ENCODE data around the gene KLHL40. TPM values are rescaled to one million over a fixed set of nuclear protein-coding genes. Genes with fewer than 3 reads are reported as not detected.

The KLHL40 gene
- total and polyA plus RNA-seq, 2 donors (not counting 3 experiments of a cell fraction or from before 2014, with no cell fraction given): not detected

DNA sequence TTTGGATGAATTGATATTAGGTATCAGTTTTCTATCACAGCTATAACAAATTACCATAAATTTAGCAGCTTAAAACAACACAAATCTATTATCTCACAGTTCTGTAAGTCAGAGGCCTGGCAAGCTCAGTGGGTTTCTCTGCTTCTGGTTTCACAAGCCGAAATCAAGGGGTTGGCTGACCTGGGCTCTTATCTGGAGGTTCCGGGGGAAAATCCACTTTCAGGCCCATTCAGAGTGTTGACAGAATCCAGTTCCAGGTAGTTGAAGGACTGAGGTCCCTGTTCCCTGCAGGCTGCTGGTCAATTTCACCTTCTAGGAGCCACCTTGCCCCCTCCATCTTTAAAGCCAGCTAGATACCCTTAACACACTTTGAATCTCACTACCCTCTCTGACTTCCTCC lies 28.4 kb downstream of the KLHL40 start:
- Histone ChIP-seq H3K4me1 (ENCODE audit: control insufficient read depth, extremely low read depth, insufficient read depth, low read length) (no peaks in the 10 kb centered on the region), H3K9me3 (replicated peaks; ENCODE audit: control insufficient read depth, insufficient read depth, low read length) (no peaks in the 10 kb centered on the region), H3K4me2 (ENCODE audit: insufficient read depth, low read length) (no peak overlapping the region), H2AFZ (ENCODE audit: low read depth, low read length) (no peak overlapping the region), H3K27me3 (ENCODE audit: control insufficient read depth in 2 of 2, insufficient read depth in 2 of 2, low read length in 2 of 2) (peaks cover 0 to 8% of the 10 kb centered on the region in 2 experiments), H3K36me3 (ENCODE audit: control insufficient read depth in 2 of 2, extremely low read depth in 1 of 2, insufficient read depth in 2 of 2, low read length in 2 of 2) (no peaks in the 10 kb centered on the region), H3K9me1 (replicated peaks; ENCODE audit: control insufficient read depth, extremely low read depth, insufficient read depth, low read length) (no peaks in the 10 kb centered on the region), H3K27ac (ENCODE audit: insufficient read depth, low read depth, low read length) (no peak overlapping the region), H3K9ac (replicated peaks; ENCODE audit: extremely low read depth, insufficient read depth, low read length) (no peak overlapping the region), H3K79me2 (ENCODE audit: control insufficient read depth, insufficient read depth, low read length) (no peaks in the 10 kb centered on the region), H3K4me3 (replicated peaks in 1 of 3; ENCODE audit: insufficient read depth in 1 of 3, low read depth in 1 of 3, low read length in 3 of 3) (no peak overlapping the region), H4K20me1 (replicated peaks; ENCODE audit: control insufficient read depth, extremely low read depth, insufficient read depth, low read length) (no peaks in the 10 kb centered on the region)
- ChIA-PET CTCF (no interaction called here), POLR2A (no interaction called here)
- no peak for TF ChIP-seq POLR2A (IDR thresholded peaks at IDR 0.05; ENCODE audit: low read depth, low read length)
- TF ChIP-seq, protein P1, sequence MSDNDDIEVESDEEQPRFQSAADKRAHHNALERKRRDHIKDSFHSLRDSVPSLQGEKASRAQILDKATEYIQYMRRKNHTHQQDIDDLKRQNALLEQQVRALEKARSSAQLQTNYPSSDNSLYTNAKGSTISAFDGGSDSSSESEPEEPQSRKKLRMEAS (IDR thresholded peaks at IDR 0.05; ENCODE audit: insufficient read depth, insufficient read length): no peak
- TF ChIP-seq GATA2 (IDR thresholded peaks at IDR 0.05; ENCODE audit: insufficient read depth, insufficient read length, low read depth, low read length): no peak
- TF ChIP-seq MYC (IDR thresholded peaks at IDR 0.05; ENCODE audit: low read depth, low read length): no peak
- TF ChIP-seq JUN (IDR thresholded peaks at IDR 0.05; ENCODE audit: borderline replicate concordance, insufficient read depth, insufficient read length, low read depth): no peak
- TF ChIP-seq, protein P2, sequence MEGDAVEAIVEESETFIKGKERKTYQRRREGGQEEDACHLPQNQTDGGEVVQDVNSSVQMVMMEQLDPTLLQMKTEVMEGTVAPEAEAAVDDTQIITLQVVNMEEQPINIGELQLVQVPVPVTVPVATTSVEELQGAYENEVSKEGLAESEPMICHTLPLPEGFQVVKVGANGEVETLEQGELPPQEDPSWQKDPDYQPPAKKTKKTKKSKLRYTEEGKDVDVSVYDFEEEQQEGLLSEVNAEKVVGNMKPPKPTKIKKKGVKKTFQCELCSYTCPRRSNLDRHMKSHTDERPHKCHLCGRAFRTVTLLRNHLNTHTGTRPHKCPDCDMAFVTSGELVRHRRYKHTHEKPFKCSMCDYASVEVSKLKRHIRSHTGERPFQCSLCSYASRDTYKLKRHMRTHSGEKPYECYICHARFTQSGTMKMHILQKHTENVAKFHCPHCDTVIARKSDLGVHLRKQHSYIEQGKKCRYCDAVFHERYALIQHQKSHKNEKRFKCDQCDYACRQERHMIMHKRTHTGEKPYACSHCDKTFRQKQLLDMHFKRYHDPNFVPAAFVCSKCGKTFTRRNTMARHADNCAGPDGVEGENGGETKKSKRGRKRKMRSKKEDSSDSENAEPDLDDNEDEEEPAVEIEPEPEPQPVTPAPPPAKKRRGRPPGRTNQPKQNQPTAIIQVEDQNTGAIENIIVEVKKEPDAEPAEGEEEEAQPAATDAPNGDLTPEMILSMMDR (IDR thresholded peaks at IDR 0.05; ENCODE audit: extremely low read depth in 1 of 2, insufficient read depth in 1 of 2, low read depth in 1 of 2, low read length in 2 of 2): no peak
- TF ChIP-seq FOS (IDR thresholded peaks at IDR 0.05; ENCODE audit: borderline replicate concordance, insufficient read depth, low read length): no peak
- no peak for TF ChIP-seq EZH2 (IDR thresholded peaks at IDR 0.05; ENCODE audit: borderline replicate concordance, low read depth, low read length, severe bottlenecking)
- TF ChIP-seq POLR2AphosphoS5 (IDR thresholded peaks at IDR 0.05; ENCODE audit: insufficient read depth, low read depth, low read length): no peak
- no TSS peak for BruUV-seq (replicated peaks)
- dilution Hi-C loops (cut with MboI; ENCODE audit: extremely low pct_ligation_motif_present, low sequenced_read_pairs): no loop called here
- DNase-seq (ENCODE audit: low read depth, low spot score): no peak
- intact Hi-C loops (cut with micrococcal nuclease): no loop called here
- FAIRE-seq: no peak
